ENCODE results near the gene GYG2. TPM values are rescaled to one million over a fixed set of nuclear protein-coding genes. Genes with fewer than 3 reads are reported as not detected.
A peak's percentile ranks its signal among the peaks of the same experiment; 100 is the strongest.
"Not testable (repeated sequence)": the region's sequence is repeated elsewhere in the genome, so short reads cannot be mapped to it uniquely, and the experiment has no call there.

Gene GYG2
- total RNA-seq, 1 donor from 2014 or later = 1.4 TPM

DNA sequence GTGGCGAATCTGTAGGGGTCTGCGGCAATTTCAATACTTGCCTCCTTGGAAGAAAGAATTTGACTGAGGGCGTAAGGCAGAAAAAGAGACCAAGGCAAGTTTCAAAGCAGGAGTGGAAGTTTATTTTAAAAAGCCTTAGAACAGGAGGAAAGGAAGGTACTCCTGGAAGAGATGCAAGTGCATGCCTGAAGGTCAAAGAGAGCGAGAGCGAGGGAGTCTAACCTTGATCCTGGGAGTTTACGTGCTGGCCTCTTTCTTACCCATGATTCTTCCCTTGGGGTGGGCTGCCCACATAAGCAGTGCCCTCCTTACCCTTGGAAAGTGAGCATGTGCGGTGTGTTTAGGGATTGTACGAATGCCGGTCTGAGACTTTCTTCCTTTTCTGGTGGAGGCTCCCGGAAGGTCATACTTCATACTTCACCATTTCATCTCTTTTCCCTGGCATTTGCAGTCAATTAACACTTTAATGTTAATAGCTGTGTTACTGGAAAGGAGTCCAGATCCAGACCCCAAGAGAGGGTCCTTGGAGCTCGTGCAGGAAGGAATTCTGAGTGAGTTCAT is 60.4 kb downstream of the GYG2 start:
- no peak overlapping the region for H3K27ac ChIP-seq
- H3K27me3 ChIP-seq = no peaks in the 10 kb centered on the region
- H3K4me3 ChIP-seq = peak overlapping the region; percentile 48
- H3K36me3 ChIP-seq = no peaks in the 10 kb centered on the region
- DNase-seq (no peak), ATAC-seq (no peak)
- H3K4me1 ChIP-seq = no peaks in the 10 kb centered on the region
- TF ChIP-seq, protein P1, sequence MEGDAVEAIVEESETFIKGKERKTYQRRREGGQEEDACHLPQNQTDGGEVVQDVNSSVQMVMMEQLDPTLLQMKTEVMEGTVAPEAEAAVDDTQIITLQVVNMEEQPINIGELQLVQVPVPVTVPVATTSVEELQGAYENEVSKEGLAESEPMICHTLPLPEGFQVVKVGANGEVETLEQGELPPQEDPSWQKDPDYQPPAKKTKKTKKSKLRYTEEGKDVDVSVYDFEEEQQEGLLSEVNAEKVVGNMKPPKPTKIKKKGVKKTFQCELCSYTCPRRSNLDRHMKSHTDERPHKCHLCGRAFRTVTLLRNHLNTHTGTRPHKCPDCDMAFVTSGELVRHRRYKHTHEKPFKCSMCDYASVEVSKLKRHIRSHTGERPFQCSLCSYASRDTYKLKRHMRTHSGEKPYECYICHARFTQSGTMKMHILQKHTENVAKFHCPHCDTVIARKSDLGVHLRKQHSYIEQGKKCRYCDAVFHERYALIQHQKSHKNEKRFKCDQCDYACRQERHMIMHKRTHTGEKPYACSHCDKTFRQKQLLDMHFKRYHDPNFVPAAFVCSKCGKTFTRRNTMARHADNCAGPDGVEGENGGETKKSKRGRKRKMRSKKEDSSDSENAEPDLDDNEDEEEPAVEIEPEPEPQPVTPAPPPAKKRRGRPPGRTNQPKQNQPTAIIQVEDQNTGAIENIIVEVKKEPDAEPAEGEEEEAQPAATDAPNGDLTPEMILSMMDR (IDR thresholded peaks at IDR 0.05) = no peak
- intact Hi-C loops (cut with DNase I) = no loop called here
- H3K9me3 ChIP-seq = no peaks in the 10 kb centered on the region

DNA sequence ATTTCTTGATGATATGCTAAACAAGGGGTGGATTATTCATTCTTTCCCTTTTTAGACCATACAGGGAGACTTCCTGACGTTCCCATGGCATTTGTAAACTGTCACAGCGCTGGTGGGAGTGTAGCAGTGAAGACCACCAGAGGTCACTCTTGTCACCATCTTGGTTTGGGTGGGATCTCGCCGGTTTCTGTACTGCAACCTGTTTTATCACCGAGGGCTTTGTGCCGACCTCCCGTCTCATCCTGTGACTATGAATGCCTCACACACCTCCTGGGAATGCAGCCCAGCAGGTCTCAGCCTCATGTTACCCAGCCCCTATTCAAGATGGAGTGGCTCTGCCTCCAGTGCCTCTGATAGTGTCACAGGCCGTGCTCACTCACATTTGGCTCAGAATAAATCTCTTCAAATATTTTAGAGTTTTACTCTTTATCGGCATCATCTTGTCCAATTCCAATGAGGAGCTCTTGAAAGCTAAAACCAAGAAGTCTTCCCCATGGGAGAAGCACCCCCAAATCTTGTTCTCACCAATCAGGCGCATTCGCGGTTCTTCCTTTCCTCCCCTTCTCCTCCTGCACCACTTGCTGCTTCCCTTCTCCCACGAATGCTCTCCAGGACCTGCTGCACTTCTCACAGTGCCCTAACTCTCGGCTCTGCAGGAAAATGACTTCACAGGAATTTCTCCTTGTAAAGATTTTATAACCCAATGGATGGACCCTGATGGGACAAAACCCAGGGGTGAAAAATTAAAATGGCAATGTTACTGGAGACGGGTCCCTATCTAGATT is 61.2 kb downstream of the GYG2 start:
- H3K4me3 ChIP-seq = peak overlapping the region; percentile 48
- H3K9me3 ChIP-seq; DNase-seq; H3K27me3 ChIP-seq; H3K36me3 ChIP-seq; H3K27ac ChIP-seq; intact Hi-C loops (cut with DNase I); H3K4me1 ChIP-seq: not testable (repeated sequence)
- ATAC-seq = peak; percentile 60
- TF ChIP-seq, protein P1 (IDR thresholded peaks at IDR 0.05) = peak; percentile 26

DNA sequence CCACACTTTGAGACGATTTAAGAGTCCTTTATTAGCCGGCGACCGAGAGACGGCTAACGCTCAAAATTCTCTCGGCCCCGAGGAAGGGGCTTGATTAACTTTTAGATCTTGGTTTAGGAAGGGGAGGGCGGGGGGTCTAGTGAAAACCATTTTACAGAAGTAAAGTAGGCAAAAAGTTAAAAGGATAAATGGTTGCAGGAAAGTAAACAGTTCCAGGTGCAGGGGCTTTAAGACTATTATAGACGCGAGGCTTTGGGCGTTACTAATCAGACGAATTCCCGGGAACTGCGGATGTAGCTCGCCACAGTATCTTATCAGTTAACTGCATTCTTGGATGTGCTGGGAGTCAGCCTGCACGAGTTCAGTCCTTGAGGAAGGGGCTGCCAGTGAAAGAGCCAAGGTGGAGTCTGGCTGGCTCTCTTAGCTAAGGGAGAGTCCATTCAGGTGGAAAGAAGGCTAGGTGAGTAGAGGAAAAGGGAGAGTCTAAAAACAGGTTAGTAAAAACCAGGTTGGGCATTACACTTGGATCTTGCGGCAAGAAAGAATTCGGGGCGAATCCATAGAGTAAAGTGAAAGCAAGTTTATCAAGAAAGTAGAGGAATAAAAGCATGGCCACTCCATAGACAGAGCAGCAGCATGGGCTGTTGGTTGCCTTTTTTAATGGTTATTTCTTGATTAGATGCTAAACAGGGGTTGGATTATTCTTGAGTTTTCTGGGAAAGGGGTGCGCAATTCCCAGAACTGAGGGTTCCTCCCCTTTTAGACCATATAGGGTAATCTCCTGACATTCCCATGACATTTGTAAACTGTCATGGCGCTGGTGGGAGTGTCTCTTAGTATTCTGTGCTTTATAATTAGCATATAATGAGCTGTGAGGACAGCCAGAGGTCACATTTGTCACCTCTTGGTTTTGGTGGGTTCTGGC is 62.1 kb downstream of the GYG2 start:
- H3K27me3 ChIP-seq; H3K4me3 ChIP-seq; H3K27ac ChIP-seq; ATAC-seq; H3K4me1 ChIP-seq; intact Hi-C loops (cut with DNase I); H3K9me3 ChIP-seq; H3K36me3 ChIP-seq; DNase-seq: not testable (repeated sequence)

DNA sequence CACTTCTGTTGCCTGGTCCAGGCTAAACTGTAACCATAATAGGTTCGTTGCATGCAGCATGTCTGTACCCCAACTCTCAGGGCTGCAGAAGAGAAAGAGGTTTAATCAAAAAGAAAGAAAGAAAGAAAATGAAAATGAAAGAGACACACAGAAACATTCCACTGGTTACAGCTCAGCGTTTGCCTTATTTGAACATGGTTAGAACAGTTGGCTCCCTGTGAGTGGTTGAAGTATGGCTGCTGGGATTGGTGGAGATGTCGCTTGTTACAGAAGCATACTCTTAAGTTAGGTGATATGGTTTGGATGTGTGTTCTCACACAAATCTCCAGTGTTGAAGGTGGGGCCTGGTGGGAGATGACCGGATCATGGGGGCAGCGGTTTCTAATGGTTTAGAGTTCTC is 64.1 kb downstream of the GYG2 start:
- no peak for DNase-seq
- Histone ChIP-seq H3K27me3 (no peaks in the 10 kb centered on the region), H3K9me3 (no peaks in the 10 kb centered on the region), H3K27ac (no peak overlapping the region), H3K4me1 (no peaks in the 10 kb centered on the region), H3K4me3 (no peak overlapping the region), H3K36me3 (no peaks in the 10 kb centered on the region)
- TF ChIP-seq, protein P1 (IDR thresholded peaks at IDR 0.05) = no peak
- intact Hi-C loops (cut with DNase I) = no loop called here
- no peak for ATAC-seq

DNA sequence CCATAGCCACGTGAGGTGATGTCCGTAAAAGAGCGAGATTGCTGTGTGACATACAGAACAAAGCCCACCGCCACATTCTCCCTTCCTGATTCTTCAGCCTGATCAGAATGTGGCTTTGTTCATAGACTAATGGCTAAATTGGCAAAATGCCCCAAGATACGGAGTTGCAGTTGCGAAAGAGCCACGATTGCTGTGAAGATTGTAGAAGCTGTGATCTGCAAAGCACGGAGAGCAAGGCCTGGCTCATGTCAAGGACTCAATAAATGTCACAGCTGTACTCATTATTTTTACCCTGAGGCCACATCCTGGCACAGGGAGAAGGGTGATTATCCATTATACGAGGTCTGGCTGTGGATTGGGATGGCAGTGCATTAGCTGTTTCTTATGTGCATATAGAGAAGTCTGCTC is 66.2 kb downstream of the GYG2 start:
- Histone ChIP-seq H3K4me3 (no peak overlapping the region), H3K36me3 (no peaks in the 10 kb centered on the region), H3K27me3 (no peaks in the 10 kb centered on the region), H3K4me1 (no peaks in the 10 kb centered on the region), H3K9me3 (no peaks in the 10 kb centered on the region), H3K27ac (no peak overlapping the region)
- TF ChIP-seq, protein P1 (IDR thresholded peaks at IDR 0.05) = no peak
- no peak for ATAC-seq
- intact Hi-C loops (cut with DNase I) = no loop called here
- DNase-seq = no peak

DNA sequence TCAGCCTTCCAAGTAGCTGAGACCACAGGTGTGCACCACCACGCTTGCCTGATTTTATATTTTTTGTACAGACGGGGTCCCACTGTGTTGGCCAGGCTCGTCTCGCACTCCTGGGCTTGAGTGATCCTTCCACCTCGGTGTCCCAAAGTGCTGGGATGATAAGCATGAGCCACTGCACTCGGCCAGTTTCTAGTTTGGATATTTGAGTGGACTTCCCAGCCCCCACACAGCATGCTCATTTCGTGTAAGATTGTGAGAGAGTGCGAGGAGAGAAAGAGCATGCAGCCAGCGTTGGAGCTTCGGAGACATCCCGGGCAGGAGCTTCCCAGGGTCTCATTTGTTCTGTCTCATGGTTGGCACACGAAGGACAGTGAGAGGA is 68.6 kb downstream of the GYG2 start:
- ATAC-seq (peak; percentile 27), DNase-seq (no peak)
- no peaks in the 10 kb centered on the region for H3K9me3 ChIP-seq
- H3K4me1 ChIP-seq = no peaks in the 10 kb centered on the region
- no peak overlapping the region for H3K4me3 ChIP-seq
- TF ChIP-seq, protein P1 (IDR thresholded peaks at IDR 0.05) = no peak
- no peaks in the 10 kb centered on the region for H3K36me3 ChIP-seq
- peak overlapping the region; percentile 3 for H3K27ac ChIP-seq
- no peaks in the 10 kb centered on the region for H3K27me3 ChIP-seq
- intact Hi-C loops (cut with DNase I) = no loop called here

DNA sequence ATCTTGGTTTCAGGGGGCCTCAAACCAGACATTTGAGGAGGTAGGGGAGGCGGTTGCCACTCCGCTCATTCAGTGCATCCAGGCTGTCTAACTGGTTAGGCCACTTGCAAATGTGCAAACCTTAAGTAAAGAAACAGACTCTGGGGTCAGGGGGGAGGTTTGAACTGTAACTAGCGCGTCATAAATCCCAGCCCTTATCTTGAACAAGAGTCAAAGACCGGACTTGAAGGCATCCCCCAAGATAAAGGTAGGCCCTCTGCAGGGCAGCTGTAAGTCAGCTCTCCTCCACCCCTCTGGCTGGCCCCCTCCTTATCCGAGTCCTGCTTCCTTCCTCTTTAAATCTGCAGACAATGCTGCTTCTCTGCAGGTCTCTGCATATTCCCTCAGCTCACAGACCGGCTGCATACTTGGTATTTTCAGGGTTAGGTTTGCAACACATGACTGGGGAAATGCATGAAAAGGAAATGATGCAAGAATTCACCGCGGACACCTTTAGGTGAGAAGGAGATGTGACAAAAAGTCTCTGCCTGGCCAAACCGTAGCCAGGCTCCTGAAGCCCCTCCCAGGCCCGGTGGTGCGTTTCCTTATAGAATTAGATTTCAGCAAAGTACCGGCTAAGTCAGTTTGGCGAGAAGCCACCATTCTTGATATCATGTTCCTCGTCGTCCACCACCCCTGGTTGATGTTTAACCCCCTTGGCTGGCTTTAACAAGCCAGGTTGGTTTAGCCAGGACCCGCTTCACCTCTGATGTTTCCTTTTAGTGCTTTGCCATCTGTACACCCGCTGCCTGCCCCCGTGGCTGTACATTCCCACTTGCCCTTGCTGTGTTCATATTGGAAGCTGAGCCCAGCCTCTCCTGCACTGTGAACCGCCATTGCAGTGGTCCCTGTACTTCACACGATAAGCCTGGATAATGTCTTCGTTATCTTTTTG is 69.2 kb downstream of the GYG2 start:
- H3K27me3 ChIP-seq; H3K4me1 ChIP-seq; H3K9me3 ChIP-seq; H3K36me3 ChIP-seq; intact Hi-C loops (cut with DNase I); H3K4me3 ChIP-seq: not testable (repeated sequence)
- H3K27ac ChIP-seq = peak overlapping the region; percentile 51
- DNase-seq (peak; percentile 62), ATAC-seq (peak; percentile 83)
